Colonic mucosa (tissue), 4 donors: ENCODE measurements around the gene FRYL. TPM values are rescaled to one million over a fixed set of nuclear protein-coding genes. Genes with fewer than 3 reads are reported as not detected.

Source experiments
- DNase-seq: peaks from one replicate; pipeline ENCODE4 v3.0.0-alpha.2; 2020
- H3K27ac ChIP-seq: fragments of 200-600 bp; one replicate; pipeline ENCODE4 v1.8.0; 2021
- H3K27me3 ChIP-seq: fragments of 200-600 bp; one replicate; pipeline ENCODE4 v1.8.0; 2021
- H3K36me3 ChIP-seq: fragments of 200-600 bp; one replicate; pipeline ENCODE4 v1.8.0; 2021
- H3K4me1 ChIP-seq: fragments of 200-600 bp; one replicate; pipeline ENCODE4 v1.8.0; 2021; ENCODE audit warnings: mild to moderate bottlenecking
- H3K4me3 ChIP-seq: fragments of 200-600 bp; one replicate; pipeline ENCODE4 v1.8.0; 2021
- H3K9ac ChIP-seq, 2 donors: one replicate each; pipeline ENCODE4 v1.7.0; 2013; ENCODE audit warnings: control low read depth in 2 of 2, low read depth in 2 of 2, low read length in 2 of 2
- H3K9me3 ChIP-seq: fragments of 200-600 bp; one replicate; pipeline ENCODE4 v1.8.0; 2021
- CTCF ChIP-seq: fragments of 200-600 bp; IDR thresholded peaks from one replicate; pipeline ENCODE4 v1.8.0; 2022; ENCODE audit warnings: antibody characterized with exemption, mild to moderate bottlenecking
- intact Hi-C: fragments of 100-400 bp; cut with DNase I; formaldehyde crosslinking; loops from one replicate; pipeline ENCODE4 v1.14.1; 2022
- total RNA-seq, 2 donors: library from RNA; stranded (reverse); fragmentation: NEBNext Ultra II Directional in 1 of 2; extraction: Animal tissue kit (Norgen Biotek cat#: 25700) in 1 of 2; gene quantifications; one replicate each; pipeline ENCODE4 v1.2.1, GENCODE V29; 2021
- donor health status: healthy.
- donor health status: DM: no; HTN: no; CAD: no.
- donor health status: DM: no; HTN: no; CAD: no.

FRYL gene
- total RNA-seq, 2 donors from 2014 or later, result 193 to 292 TPM

- Histone ChIP-seq H3K36me3 (peaks cover 34% of the 10 kb centered on the region), H3K9ac (no peak overlapping the region), H3K27ac (no peak overlapping the region), H3K9me3 (no peaks in the 10 kb centered on the region), H3K27me3 (no peaks in the 10 kb centered on the region), H3K4me1 (no peaks in the 10 kb centered on the region), H3K4me3 (no peak overlapping the region)
- no peak for TF ChIP-seq CTCF
- intact Hi-C loops, result no loop called here
- no peak for DNase-seq
These were observed 236.3 kb downstream of the FRYL start for GRCh38 chr4:48543796-48544195.

- H3K9ac ChIP-seq, result no peak overlapping the region
- TF ChIP-seq CTCF, result no peak
- no peaks in the 10 kb centered on the region for H3K4me1 ChIP-seq
- no peaks in the 10 kb centered on the region for H3K27me3 ChIP-seq
- DNase-seq, result no peak
- no peaks in the 10 kb centered on the region for H3K9me3 ChIP-seq
- no peak overlapping the region for H3K27ac ChIP-seq
- intact Hi-C loops, result no loop called here
- no peak overlapping the region for H3K4me3 ChIP-seq
- H3K36me3 ChIP-seq, result peaks cover 34% of the 10 kb centered on the region
These were observed 237.2 kb downstream of the FRYL start for GRCh38 chr4:48542888-48543287.

GRCh38 chr4:48539597-48539996 lies 240.5 kb downstream of the FRYL start:
- Histone ChIP-seq H3K9ac (no peak overlapping the region), H3K4me3 (no peak overlapping the region), H3K9me3 (no peaks in the 10 kb centered on the region), H3K36me3 (peaks cover 24% of the 10 kb centered on the region), H3K4me1 (no peaks in the 10 kb centered on the region), H3K27ac (no peak overlapping the region), H3K27me3 (no peaks in the 10 kb centered on the region)
- DNase-seq, result no peak
- no peak for TF ChIP-seq CTCF
- intact Hi-C loops, result no loop called here

GRCh38 chr4:48538358-48538757 lies 241.7 kb downstream of the FRYL start:
- no peak for DNase-seq
- H3K36me3 ChIP-seq, result peaks cover 22% of the 10 kb centered on the region
- no peaks in the 10 kb centered on the region for H3K9me3 ChIP-seq
- intact Hi-C loops, result no loop called here
- no peak for TF ChIP-seq CTCF
- H3K27me3 ChIP-seq, result no peaks in the 10 kb centered on the region
- H3K4me1 ChIP-seq, result no peaks in the 10 kb centered on the region
- H3K9ac ChIP-seq, result no peak overlapping the region
- no peak overlapping the region for H3K27ac ChIP-seq
- H3K4me3 ChIP-seq, result no peak overlapping the region

- Histone ChIP-seq H3K27me3 (no peaks in the 10 kb centered on the region), H3K4me3 (no peak overlapping the region), H3K9me3 (no peaks in the 10 kb centered on the region), H3K4me1 (no peaks in the 10 kb centered on the region), H3K9ac (no peak overlapping the region), H3K36me3 (peaks cover 27% of the 10 kb centered on the region), H3K27ac (no peak overlapping the region)
- DNase-seq, result no peak
- no peak for TF ChIP-seq CTCF
- intact Hi-C loops, result no loop called here
These were observed 253.7 kb downstream of the FRYL start for GRCh38 chr4:48526406-48526805.

- Histone ChIP-seq H3K27ac (no peak overlapping the region), H3K4me1 (no peaks in the 10 kb centered on the region), H3K27me3 (no peaks in the 10 kb centered on the region), H3K36me3 (peaks cover 32% of the 10 kb centered on the region), H3K9ac (no peak overlapping the region), H3K9me3 (no peaks in the 10 kb centered on the region), H3K4me3 (no peak overlapping the region)
- intact Hi-C loops, result no loop called here
- no peak for DNase-seq
- no peak for TF ChIP-seq CTCF
These were observed 261.9 kb downstream of the FRYL start for GRCh38 chr4:48518143-48518542.
